Liver (tissue), 9 donors: ENCODE data around the gene BTNL9. TPM values are rescaled to one million over a fixed set of nuclear protein-coding genes. Genes with fewer than 3 reads are reported as not detected.

Experiments used
- DNase-seq: peaks from one replicate; pipeline ENCODE4 v3.0.0-alpha.2; 2017; ENCODE audit warnings: low spot score
- H3K27ac ChIP-seq, 2 donors: one replicate each; pipeline ENCODE4 v1.7.0; 2013; ENCODE audit warnings: inconsistent platforms in 2 of 2, low read length in 2 of 2, control low read depth in 1 of 2, low read depth in 1 of 2, mild to moderate bottlenecking in 1 of 2
- H3K27me3 ChIP-seq, 4 donors: one replicate each; pipeline versions ENCODE4 v1.6.1 to v1.7.0; 2013; ENCODE audit warnings: low read length in 3 of 4, inconsistent platforms in 1 of 4, mild to moderate bottlenecking in 1 of 4, moderate library complexity in 1 of 4; ENCODE audit not compliant: control insufficient read depth in 4 of 4, insufficient read depth in 4 of 4
- H3K36me3 ChIP-seq, 4 donors: one replicate each; pipeline versions ENCODE4 v1.6.1 to v1.7.0; 2013; ENCODE audit warnings: low read length in 3 of 4, mild to moderate bottlenecking in 3 of 4, low read depth in 1 of 4, moderate library complexity in 1 of 4; ENCODE audit not compliant: control insufficient read depth in 4 of 4, insufficient read depth in 3 of 4
- H3K4me1 ChIP-seq, 4 donors: one replicate each; pipeline versions ENCODE4 v1.6.1 to v1.7.0; 2013; ENCODE audit warnings: low read length in 3 of 4, mild to moderate bottlenecking in 3 of 4, moderate library complexity in 1 of 4; ENCODE audit not compliant: control insufficient read depth in 4 of 4, insufficient read depth in 4 of 4
- H3K4me3 ChIP-seq, 3 donors: one replicate each; pipeline versions ENCODE4 v1.6.1 to v1.7.0; 2013; ENCODE audit warnings: low read length in 3 of 3, control low read depth in 1 of 3, low read depth in 1 of 3, mild to moderate bottlenecking in 1 of 3
- H3K9ac ChIP-seq, 2 donors: one replicate each; pipeline ENCODE4 v1.7.0; 2013; ENCODE audit warnings: low read length in 2 of 2, mild to moderate bottlenecking in 2 of 2, moderate library complexity in 2 of 2, control low read depth in 1 of 2, low read depth in 1 of 2
- H3K9me3 ChIP-seq, 4 donors: one replicate each; pipeline versions ENCODE4 v1.6.1 to v1.7.0; 2013; ENCODE audit warnings: low read length in 3 of 4; ENCODE audit not compliant: control insufficient read depth in 4 of 4
- ATF3 ChIP-seq: IDR thresholded peaks from 2 replicates; pipeline ENCODE4 v1.6.1; 2016; ENCODE audit warnings: antibody characterized with exemption
- EGR1 ChIP-seq, 2 donors: IDR thresholded peaks; 2 replicates each; pipeline ENCODE4 v1.6.1; 2016 to 2018; ENCODE audit warnings: antibody characterized with exemption in 2 of 2, low read depth in 2 of 2
- FOXA1 ChIP-seq: IDR thresholded peaks from 2 replicates; pipeline ENCODE4 v1.6.1; 2016; ENCODE audit warnings: antibody characterized with exemption
- FOXA2 ChIP-seq: IDR thresholded peaks from 2 replicates; pipeline ENCODE4 v1.6.1; 2016; ENCODE audit warnings: antibody characterized with exemption
- GABPA ChIP-seq, 2 donors: IDR thresholded peaks in 1 of 2; conservative IDR thresholded peaks in 1 of 2; 2 replicates each; pipeline ENCODE4 v1.6.1; 2016; ENCODE audit warnings: antibody characterized with exemption in 2 of 2, mild to moderate bottlenecking in 1 of 2, moderate library complexity in 1 of 2
- HNF4A ChIP-seq, 2 donors: conservative IDR thresholded peaks; 2 replicates each; pipeline ENCODE4 v1.6.1; 2016; ENCODE audit warnings: antibody characterized with exemption in 2 of 2, mild to moderate bottlenecking in 2 of 2
- HNF4G ChIP-seq: IDR thresholded peaks from 2 replicates; pipeline ENCODE4 v1.6.1; 2016; ENCODE audit warnings: antibody characterized with exemption
- JUND ChIP-seq, 2 donors: IDR thresholded peaks; 2 replicates each; pipeline ENCODE4 v1.6.1; 2016; ENCODE audit warnings: antibody characterized with exemption in 2 of 2
- NR2F2 ChIP-seq: IDR thresholded peaks from 2 replicates; pipeline ENCODE4 v1.6.1; 2016; ENCODE audit warnings: antibody characterized with exemption
- RAD21 ChIP-seq, 2 donors: IDR thresholded peaks; 2 replicates each; pipeline ENCODE4 v1.6.1; 2016; ENCODE audit warnings: antibody characterized with exemption in 2 of 2, mild to moderate bottlenecking in 2 of 2
- RXRA ChIP-seq, 2 donors: IDR thresholded peaks; 2 replicates each; pipeline ENCODE4 v1.6.1; 2017 to 2018; ENCODE audit warnings: antibody characterized with exemption in 2 of 2, mild to moderate bottlenecking in 1 of 2
- SP1 ChIP-seq: IDR thresholded peaks from 2 replicates; pipeline ENCODE4 v1.6.1; 2018; ENCODE audit warnings: antibody characterized with exemption, mild to moderate bottlenecking
- TAF1 ChIP-seq: conservative IDR thresholded peaks from 2 replicates; pipeline ENCODE4 v1.6.1; 2016; ENCODE audit warnings: antibody characterized with exemption, mild to moderate bottlenecking
- YY1 ChIP-seq: IDR thresholded peaks from 2 replicates; pipeline ENCODE4 v1.6.1; 2016; ENCODE audit warnings: antibody characterized with exemption, mild to moderate bottlenecking
- WGBS: extraction: QIAGEN DNeasy Blood & Tissue Kit; methylation state at CpG from one replicate; pipeline ENCODE4 v1.1.7; 2013; 5-methylcytosine and 5-hydroxymethylcytosine counted together
- polyA plus RNA-seq, 2 donors: library from polyadenylated mRNA; stranded (reverse) in 1 of 2; unstranded in 1 of 2; fragments of 200-250 nt in 1 of 2; fragments of >200 nt in 1 of 2; fragmentation: Nextera tagmentation in 1 of 2; extraction: Ambion mirVana in 1 of 2; gene quantifications; one replicate each; pipeline versions ENCODE4 v1.2.1 to v1.2.3, GENCODE V29; 2013 to 2015
- total RNA-seq, 2 donors: library from RNA; depleted of rRNA; stranded (reverse); fragments of >200 nt; gene quantifications; one replicate each; pipeline ENCODE4 v1.2.3, GENCODE V29; 2014
- TF ChIP-seq, protein P1 (sequence below): IDR thresholded peaks from 2 replicates; pipeline ENCODE4 v1.6.1; 2016; ENCODE audit warnings: antibody characterized with exemption
- TF ChIP-seq, protein P2 (sequence below): fragments of 150-350 bp; IDR thresholded peaks from 2 replicates; pipeline ENCODE4 v1.5.1; 2017; ENCODE audit warnings: improper control_type of control experiment, low read depth, low read length; ENCODE audit not compliant: missing input control
- donor health status: healthy.
- donor health status: healthy.
- donor health status: healthy.
- donor health status: healthy.
- donor health status: healthy.

The BTNL9 gene
- total and polyA plus RNA-seq, 4 donors = 1.4 to 12.0 (median 4.7) TPM

DNA sequence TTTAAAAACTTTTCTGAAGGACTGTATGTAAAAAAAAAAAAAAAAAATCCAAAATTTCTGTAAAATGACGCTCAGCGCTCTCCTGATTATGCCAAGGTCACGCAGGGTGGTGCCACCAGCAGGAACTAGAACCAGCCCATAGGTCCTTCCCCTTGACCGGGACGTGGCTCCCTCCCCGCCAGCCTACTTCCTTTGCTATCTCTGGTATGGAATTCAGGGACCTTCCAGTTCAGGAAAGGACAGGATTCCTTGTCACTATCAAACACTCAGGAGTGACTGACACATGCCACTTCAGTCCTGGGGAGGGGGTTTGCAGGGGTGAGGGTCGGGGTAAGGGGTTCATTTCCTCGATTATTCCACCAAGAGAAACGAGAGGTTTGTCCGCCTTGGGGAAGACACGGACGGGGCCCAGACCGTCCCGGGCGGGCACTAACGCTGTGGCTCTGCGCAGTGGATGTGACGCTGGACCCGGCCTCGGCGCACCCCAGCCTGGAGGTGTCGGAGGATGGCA is 18.8 kb downstream of the BTNL9 start:
- H3K36me3 ChIP-seq = no peaks in the 10 kb centered on the region
- DNase-seq = no peak
- no peaks in the 10 kb centered on the region for H3K9me3 ChIP-seq
- H3K4me3 ChIP-seq = no peak overlapping the region
- H3K9ac ChIP-seq = no peak overlapping the region
- no peak overlapping the region for H3K27ac ChIP-seq
- H3K4me1 ChIP-seq = peaks cover 0 to 8% (median under 1%) of the 10 kb centered on the region in 4 donors
- WGBS = 11% methylated on average over 22 of the region's 22 CpGs
- H3K27me3 ChIP-seq = peaks cover 0 to 14% (median 9%) of the 10 kb centered on the region in 4 donors
- TF ChIP-seq NR2F2 = no peak
- TF ChIP-seq YY1 = no peak
- TF ChIP-seq HNF4A (conservative IDR thresholded peaks at IDR 0.05) = no peak
- TF ChIP-seq FOXA1 = no peak
- TF ChIP-seq RAD21 (IDR thresholded peaks at IDR 0.05) = no peak
- TF ChIP-seq EGR1 (IDR thresholded peaks at IDR 0.05; ENCODE audit: low read depth in 2 of 2) = no peak
- no peak for TF ChIP-seq RXRA (IDR thresholded peaks at IDR 0.05)

GRCh38 chr5:181059297-181060230 is 19.5 kb downstream of the BTNL9 start:
- 6% methylated on average over 86 of the region's 86 CpGs for WGBS
- H3K9me3 ChIP-seq = no peaks in the 10 kb centered on the region
- no peak overlapping the region for H3K27ac ChIP-seq
- H3K4me1 ChIP-seq = peaks cover 0 to 6% (median 0%) of the 10 kb centered on the region in 4 donors
- H3K36me3 ChIP-seq = no peaks in the 10 kb centered on the region
- TF ChIP-seq ATF3 = no peak
- no peak for TF ChIP-seq JUND (IDR thresholded peaks at IDR 0.05)
- TF ChIP-seq EGR1 (IDR thresholded peaks at IDR 0.05; ENCODE audit: low read depth in 2 of 2) = no peak
- no peak for TF ChIP-seq RXRA (IDR thresholded peaks at IDR 0.05)
- H3K4me3 ChIP-seq = no peak overlapping the region
- no peak overlapping the region for H3K9ac ChIP-seq
- DNase-seq = no peak
- peaks cover 0 to 14% (median 9%) of the 10 kb centered on the region in 4 donors for H3K27me3 ChIP-seq

DNA sequence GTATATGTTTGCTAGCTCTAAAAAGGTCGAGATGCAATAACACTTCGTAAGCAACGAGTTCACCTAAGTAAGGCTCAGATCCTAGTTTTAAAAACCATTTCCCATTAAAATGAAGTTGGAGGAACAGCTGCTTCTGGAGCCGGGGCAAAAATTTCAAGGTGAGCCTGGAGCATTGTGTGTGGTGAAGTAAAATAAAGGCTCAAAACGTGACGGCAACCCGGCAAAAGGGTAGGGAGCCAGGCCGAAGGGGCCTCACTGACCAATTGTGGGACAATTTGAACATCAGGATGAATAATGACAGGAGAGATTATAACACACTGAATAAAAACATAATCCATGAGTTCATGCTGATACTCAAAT is 20.1 kb downstream of the BTNL9 start:
- no peak overlapping the region for H3K9ac ChIP-seq
- H3K4me3 ChIP-seq = no peak overlapping the region
- H3K27ac ChIP-seq = no peak overlapping the region
- H3K27me3 ChIP-seq = peaks cover 0 to 15% (median 6%) of the 10 kb centered on the region in 4 donors
- WGBS = 64% methylated on average over 8 of the region's 8 CpGs
- no peaks in the 10 kb centered on the region for H3K36me3 ChIP-seq
- TF ChIP-seq RXRA (IDR thresholded peaks at IDR 0.05) = no peak
- TF ChIP-seq GABPA (IDR thresholded peaks at IDR 0.05 in 1 of 2, conservative IDR thresholded peaks at IDR 0.05 in 1 of 2) = no peak
- TF ChIP-seq HNF4G = no peak
- TF ChIP-seq, protein P1, sequence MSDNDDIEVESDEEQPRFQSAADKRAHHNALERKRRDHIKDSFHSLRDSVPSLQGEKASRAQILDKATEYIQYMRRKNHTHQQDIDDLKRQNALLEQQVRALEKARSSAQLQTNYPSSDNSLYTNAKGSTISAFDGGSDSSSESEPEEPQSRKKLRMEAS = no peak
- no peak for TF ChIP-seq SP1
- TF ChIP-seq FOXA1 = no peak
- TF ChIP-seq TAF1 = no peak
- TF ChIP-seq JUND (IDR thresholded peaks at IDR 0.05) = no peak
- no peak for TF ChIP-seq RAD21 (IDR thresholded peaks at IDR 0.05)
- TF ChIP-seq, protein P2, sequence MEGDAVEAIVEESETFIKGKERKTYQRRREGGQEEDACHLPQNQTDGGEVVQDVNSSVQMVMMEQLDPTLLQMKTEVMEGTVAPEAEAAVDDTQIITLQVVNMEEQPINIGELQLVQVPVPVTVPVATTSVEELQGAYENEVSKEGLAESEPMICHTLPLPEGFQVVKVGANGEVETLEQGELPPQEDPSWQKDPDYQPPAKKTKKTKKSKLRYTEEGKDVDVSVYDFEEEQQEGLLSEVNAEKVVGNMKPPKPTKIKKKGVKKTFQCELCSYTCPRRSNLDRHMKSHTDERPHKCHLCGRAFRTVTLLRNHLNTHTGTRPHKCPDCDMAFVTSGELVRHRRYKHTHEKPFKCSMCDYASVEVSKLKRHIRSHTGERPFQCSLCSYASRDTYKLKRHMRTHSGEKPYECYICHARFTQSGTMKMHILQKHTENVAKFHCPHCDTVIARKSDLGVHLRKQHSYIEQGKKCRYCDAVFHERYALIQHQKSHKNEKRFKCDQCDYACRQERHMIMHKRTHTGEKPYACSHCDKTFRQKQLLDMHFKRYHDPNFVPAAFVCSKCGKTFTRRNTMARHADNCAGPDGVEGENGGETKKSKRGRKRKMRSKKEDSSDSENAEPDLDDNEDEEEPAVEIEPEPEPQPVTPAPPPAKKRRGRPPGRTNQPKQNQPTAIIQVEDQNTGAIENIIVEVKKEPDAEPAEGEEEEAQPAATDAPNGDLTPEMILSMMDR = no peak
- TF ChIP-seq EGR1 (IDR thresholded peaks at IDR 0.05; ENCODE audit: low read depth in 2 of 2) = no peak
- no peak for TF ChIP-seq YY1
- no peak for TF ChIP-seq FOXA2
- no peak for TF ChIP-seq ATF3
- H3K9me3 ChIP-seq = no peaks in the 10 kb centered on the region
- H3K4me1 ChIP-seq = peaks cover 0 to 6% (median 0%) of the 10 kb centered on the region in 4 donors
- no peak for DNase-seq
